Central memory CD4-positive, alpha-beta T cell (primary cell): ENCODE data around the gene SLC2A10.

Source experiments
- DNase-seq: peaks from one replicate; pipeline ENCODE4 v3.0.0; 2022

Gene SLC2A10

GRCh38 chr20:46703435-46703834 is 6.0 kb upstream of the SLC2A10 start:
- no peak for DNase-seq

- no peak for DNase-seq
Observed at GRCh38 chr20:46704714-46705377, 4.6 kb upstream of the SLC2A10 start.

- DNase-seq = no peak
Observed at GRCh38 chr20:46705378-46705729, 4.1 kb upstream of the SLC2A10 start.

- DNase-seq = no peak
Observed at GRCh38 chr20:46706242-46706641, 3.2 kb upstream of the SLC2A10 start.

- DNase-seq = no peak
Observed at GRCh38 chr20:46708172-46708860, 1.1 kb upstream of the SLC2A10 start.

GRCh38 chr20:46709055-46709458 is 392 bp upstream of the SLC2A10 start:
- DNase-seq = no peak

- DNase-seq = no peak
Observed at GRCh38 chr20:46710153-46710913, 884 bp downstream of the SLC2A10 start.

GRCh38 chr20:46712056-46712636 is 2.7 kb downstream of the SLC2A10 start:
- DNase-seq = no peak

- no peak for DNase-seq
Observed at GRCh38 chr20:46713957-46714834, 4.7 kb downstream of the SLC2A10 start.

- no peak for DNase-seq
Observed at GRCh38 chr20:46715292-46715756, 5.9 kb downstream of the SLC2A10 start.

- no peak for DNase-seq
Observed at GRCh38 chr20:46717818-46718541, 8.5 kb downstream of the SLC2A10 start.

GRCh38 chr20:46720019-46720418 is 10.6 kb downstream of the SLC2A10 start:
- DNase-seq = no peak

- no peak for DNase-seq
Observed at GRCh38 chr20:46720776-46721425, 11.5 kb downstream of the SLC2A10 start.

- DNase-seq = no peak
Observed at GRCh38 chr20:46721476-46721875, 12.0 kb downstream of the SLC2A10 start.

- DNase-seq = no peak
Observed at GRCh38 chr20:46722450-46722849, 13.0 kb downstream of the SLC2A10 start.

GRCh38 chr20:46723039-46723438 is 13.6 kb downstream of the SLC2A10 start:
- DNase-seq = no peak

GRCh38 chr20:46724343-46724959 is 15.0 kb downstream of the SLC2A10 start:
- DNase-seq = no peak

GRCh38 chr20:46725186-46726165 is 16.0 kb downstream of the SLC2A10 start:
- no peak for DNase-seq

GRCh38 chr20:46731770-46732169 is 22.3 kb downstream of the SLC2A10 start:
- DNase-seq = no peak
